Measurements from ENCODE around the gene TTYH2.

The TTYH2 gene

DNA sequence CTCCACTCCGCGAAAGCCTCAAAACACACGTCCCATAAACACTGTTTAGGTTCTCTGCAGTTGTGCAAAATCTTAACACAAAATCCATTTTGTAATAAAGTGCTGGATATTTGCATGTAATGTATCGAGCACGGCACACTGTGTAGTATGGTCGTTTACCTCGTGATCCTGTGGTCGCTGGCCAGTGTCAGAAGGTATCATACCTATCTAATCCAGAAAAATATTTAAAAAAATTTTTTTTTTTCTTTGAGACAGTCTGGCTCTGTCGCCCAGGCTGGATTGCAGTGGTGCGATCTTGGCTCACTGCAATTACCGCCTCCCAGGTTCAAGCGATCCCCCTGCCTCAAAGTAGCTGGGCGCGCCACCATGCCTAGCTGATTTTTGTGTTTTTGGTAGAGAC, 8.9 kb upstream of the TTYH2 start:
- Histone ChIP-seq H3K9ac (ENCODE audit: low read length) (peak overlapping the region; percentile 99), H3K4me1 (ENCODE audit: control insufficient read depth, insufficient read depth, low read length) (peaks cover 22% of the 10 kb centered on the region), H3K9me3 (ENCODE audit: control insufficient read depth, insufficient read depth, low read depth, low read length) (no peaks in the 10 kb centered on the region), H3K27ac (ENCODE audit: low read depth, low read length) (peak overlapping the region; percentile 94), H3K36me3 (ENCODE audit: control insufficient read depth, insufficient read depth, low read length) (peaks cover 54% of the 10 kb centered on the region), H3K4me3 (ENCODE audit: low read depth, low read length) (peak overlapping the region; percentile 82), H3K27me3 (ENCODE audit: control insufficient read depth, insufficient read depth, low read length) (peaks cover 22% of the 10 kb centered on the region)

DNA sequence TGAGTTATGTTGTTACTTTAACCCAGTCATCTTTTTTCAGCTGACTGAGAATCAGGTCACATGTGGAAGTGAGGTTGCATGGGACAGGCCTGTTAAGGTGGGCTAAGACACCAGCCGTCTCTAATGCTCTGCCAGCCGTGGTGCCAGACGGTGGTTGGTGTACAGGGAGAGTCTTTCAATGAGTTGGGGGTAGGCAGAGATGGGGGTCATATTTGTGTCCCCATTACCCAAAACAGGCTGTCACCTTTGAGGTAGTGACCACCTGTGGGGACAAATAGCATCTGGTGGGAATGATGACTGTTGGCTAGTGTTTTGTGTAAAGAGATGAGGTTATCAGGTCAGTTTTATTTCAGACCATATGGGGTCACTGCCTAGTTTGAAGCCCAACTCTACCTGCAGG, 8.1 kb upstream of the TTYH2 start:
- Histone ChIP-seq H3K36me3 (ENCODE audit: control insufficient read depth, insufficient read depth, low read length) (peaks cover 62% of the 10 kb centered on the region), H3K27ac (ENCODE audit: low read depth, low read length) (peak overlapping the region; percentile 94; the same call in 1 of the 2 replicates)

DNA sequence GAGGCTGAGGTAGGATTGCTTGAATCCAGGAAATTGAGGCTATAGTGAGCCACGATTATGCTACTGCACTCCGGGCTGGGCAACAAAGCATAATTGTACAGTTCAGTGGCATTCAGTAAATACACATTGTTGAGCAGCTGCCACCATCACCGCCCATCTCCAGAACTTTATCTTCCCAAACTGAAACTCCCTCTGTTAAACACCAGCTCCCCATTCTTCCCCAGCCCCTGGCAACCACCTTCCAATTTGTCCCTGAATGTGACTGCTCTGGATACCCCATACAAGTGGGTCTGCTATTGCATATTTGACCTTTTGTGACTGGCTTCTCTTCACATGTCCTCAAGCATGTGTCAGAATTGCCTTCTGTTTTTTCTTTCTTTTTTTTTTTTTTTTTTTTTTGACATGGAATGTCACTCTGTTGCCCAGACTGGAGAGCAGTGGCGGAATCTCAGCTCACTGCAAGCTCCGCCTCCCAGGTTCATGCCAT, 7.0 kb upstream of the TTYH2 start:
- H3K4me3 ChIP-seq (ENCODE audit: low read depth, low read length), result 0 out of 2 replicates have a peak overlapping the region, but pooled peaks have one; percentile 9
- H3K9ac ChIP-seq (ENCODE audit: low read length), result no peak overlapping the region
- H3K27ac ChIP-seq (ENCODE audit: low read depth, low read length), result no peak overlapping the region
- H3K9me3 ChIP-seq (ENCODE audit: control insufficient read depth, insufficient read depth, low read depth, low read length), result no peaks in the 10 kb centered on the region
- peaks cover 63% of the 10 kb centered on the region for H3K36me3 ChIP-seq (ENCODE audit: control insufficient read depth, insufficient read depth, low read length)
- H3K27me3 ChIP-seq (ENCODE audit: control insufficient read depth, insufficient read depth, low read length), result peaks cover 5% of the 10 kb centered on the region; the same call in 1 of the 2 replicates
- peaks cover 34% of the 10 kb centered on the region for H3K4me1 ChIP-seq (ENCODE audit: control insufficient read depth, insufficient read depth, low read length)

More for the DNA sequence above, 8.1 kb upstream of the TTYH2 start:
- peaks cover 23% of the 10 kb centered on the region for H3K4me1 ChIP-seq (ENCODE audit: control insufficient read depth, insufficient read depth, low read length)
- no peaks in the 10 kb centered on the region for H3K9me3 ChIP-seq (ENCODE audit: control insufficient read depth, insufficient read depth, low read depth, low read length)
- peak overlapping the region; percentile 82 for H3K4me3 ChIP-seq (ENCODE audit: low read depth, low read length)
- peaks cover 16% of the 10 kb centered on the region for H3K27me3 ChIP-seq (ENCODE audit: control insufficient read depth, insufficient read depth, low read length)
- H3K9ac ChIP-seq (ENCODE audit: low read length), result peak overlapping the region; percentile 99

DNA sequence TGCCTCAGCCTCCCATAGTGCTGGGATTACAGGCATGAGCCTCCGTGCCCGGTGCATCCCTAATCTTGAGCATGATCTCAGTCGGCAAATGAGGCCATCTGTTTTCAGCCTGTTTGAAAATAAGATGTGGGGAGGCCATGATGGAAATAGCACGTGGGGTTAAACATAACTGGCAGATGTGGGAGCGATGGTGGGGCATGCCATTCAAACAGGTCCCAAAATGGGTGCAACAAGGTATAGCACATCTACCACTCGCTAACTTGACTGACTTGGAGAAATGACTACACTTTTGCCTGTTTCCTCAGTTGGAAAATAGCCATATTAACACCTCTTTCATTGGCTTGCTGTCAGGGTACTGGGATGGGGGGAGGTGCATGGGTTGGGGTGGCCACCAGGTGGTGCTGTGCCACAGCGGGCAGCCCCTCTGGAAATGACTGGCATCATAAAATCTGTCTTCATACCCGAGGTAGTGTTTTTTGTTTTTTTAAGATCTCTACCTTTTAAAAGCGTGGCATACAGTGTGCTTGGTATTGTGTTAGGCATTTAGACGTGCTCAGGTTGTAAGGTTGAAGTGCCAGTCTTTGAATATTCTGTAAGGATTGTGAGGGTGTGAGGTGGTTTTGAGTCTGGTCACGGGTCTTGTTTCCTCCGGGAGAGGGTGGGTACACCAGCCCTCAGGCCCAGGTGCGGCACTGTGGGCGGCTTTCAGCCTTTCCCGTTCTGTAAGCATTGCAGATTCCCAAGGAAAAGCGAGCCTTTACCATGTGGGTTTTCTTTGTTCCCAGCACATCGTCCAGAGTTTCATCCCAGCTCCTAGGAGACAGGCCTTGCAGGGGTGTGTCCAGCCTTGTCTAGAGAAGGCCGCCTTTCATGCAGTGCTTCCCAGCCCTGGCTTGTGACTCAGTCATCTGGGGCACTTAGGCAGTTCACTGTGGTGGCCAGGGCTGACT, 2.9 kb upstream of the TTYH2 start:
- peak overlapping the region; percentile 44 for H3K9ac ChIP-seq (ENCODE audit: low read length)
- H3K9me3 ChIP-seq (ENCODE audit: control insufficient read depth, insufficient read depth, low read depth, low read length), result no peaks in the 10 kb centered on the region
- peaks cover 35% of the 10 kb centered on the region for H3K4me1 ChIP-seq (ENCODE audit: control insufficient read depth, insufficient read depth, low read length)
- peaks cover 35% of the 10 kb centered on the region for H3K27me3 ChIP-seq (ENCODE audit: control insufficient read depth, insufficient read depth, low read length)
- no peak overlapping the region; the same call in 1 of the 2 replicates for H3K27ac ChIP-seq (ENCODE audit: low read depth, low read length)
- H3K36me3 ChIP-seq (ENCODE audit: control insufficient read depth, insufficient read depth, low read length), result peaks cover 46% of the 10 kb centered on the region
- 0 out of 2 replicates have a peak overlapping the region, but pooled peaks have one; percentile 66 for H3K4me3 ChIP-seq (ENCODE audit: low read depth, low read length)

DNA sequence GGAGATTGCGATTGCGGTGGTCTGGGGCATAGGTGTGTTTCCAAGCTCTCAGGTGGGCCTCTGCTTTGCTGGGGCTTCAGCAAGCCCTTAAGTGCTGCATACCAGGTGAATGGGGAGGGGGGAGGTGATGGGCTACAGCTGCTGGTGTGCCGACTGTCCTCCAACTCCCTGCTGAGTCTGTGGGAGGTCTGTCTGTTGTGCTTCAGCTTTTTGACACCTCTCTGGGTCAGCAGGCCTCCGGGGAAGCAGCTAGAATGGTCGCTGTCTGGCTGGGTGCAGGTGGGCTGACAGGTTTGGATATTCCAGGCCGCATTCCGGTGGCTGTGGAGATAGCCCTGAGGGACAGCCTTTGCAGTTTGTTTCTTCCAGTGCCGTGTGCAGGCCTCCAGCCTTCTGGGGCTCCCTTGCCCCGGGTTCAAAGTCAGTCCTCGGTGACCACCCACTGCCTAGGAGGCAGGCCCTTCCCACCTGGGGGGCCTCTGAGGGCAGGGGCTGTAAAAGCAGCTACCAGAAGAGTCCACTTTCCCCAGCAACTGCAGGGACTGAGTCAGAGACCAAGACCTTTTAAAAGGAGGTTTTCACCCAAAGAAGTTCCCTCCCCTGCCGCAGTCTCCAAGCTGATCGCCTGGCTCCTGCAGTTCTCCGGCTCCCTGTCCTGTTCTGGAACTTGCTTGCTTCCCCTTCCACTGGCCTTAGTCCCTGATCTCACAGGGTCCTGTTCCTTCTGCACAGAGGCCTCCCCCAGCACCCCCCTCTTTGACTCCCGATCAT, 2.0 kb upstream of the TTYH2 start:
- H3K27me3 ChIP-seq (ENCODE audit: control insufficient read depth, insufficient read depth, low read length), result peaks cover 43% of the 10 kb centered on the region
- H3K9me3 ChIP-seq (ENCODE audit: control insufficient read depth, insufficient read depth, low read depth, low read length), result no peaks in the 10 kb centered on the region
- no peak overlapping the region; the same call in 1 of the 2 replicates for H3K27ac ChIP-seq (ENCODE audit: low read depth, low read length)
- peak overlapping the region; percentile 44 for H3K9ac ChIP-seq (ENCODE audit: low read length)
- H3K4me3 ChIP-seq (ENCODE audit: low read depth, low read length), result peak overlapping the region; percentile 66
- peaks cover 37% of the 10 kb centered on the region for H3K36me3 ChIP-seq (ENCODE audit: control insufficient read depth, insufficient read depth, low read length)
- peaks cover 33% of the 10 kb centered on the region for H3K4me1 ChIP-seq (ENCODE audit: control insufficient read depth, insufficient read depth, low read length)

DNA sequence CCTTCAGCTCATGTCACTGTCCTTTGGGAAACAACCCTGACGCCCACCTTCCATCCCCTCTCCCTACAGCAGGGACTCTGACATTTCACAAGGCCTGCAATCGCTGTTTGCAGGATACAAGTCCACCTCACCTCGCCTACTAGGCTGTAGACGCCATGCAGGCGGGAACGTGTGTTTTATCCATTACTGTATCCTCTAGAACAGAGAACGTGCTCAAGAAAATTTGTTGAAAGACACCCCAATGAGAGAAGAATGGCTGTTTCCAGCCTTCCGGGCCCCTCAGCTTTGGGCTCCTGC, 1.5 kb upstream of the TTYH2 start:
- H3K9ac ChIP-seq (ENCODE audit: low read length), result peak overlapping the region; percentile 44
- H3K9me3 ChIP-seq (ENCODE audit: control insufficient read depth, insufficient read depth, low read depth, low read length), result no peaks in the 10 kb centered on the region
- H3K27me3 ChIP-seq (ENCODE audit: control insufficient read depth, insufficient read depth, low read length), result peaks cover 46% of the 10 kb centered on the region
- H3K4me3 ChIP-seq (ENCODE audit: low read depth, low read length), result peak overlapping the region; percentile 66
- no peak overlapping the region for H3K27ac ChIP-seq (ENCODE audit: low read depth, low read length)
- peaks cover 33% of the 10 kb centered on the region for H3K4me1 ChIP-seq (ENCODE audit: control insufficient read depth, insufficient read depth, low read length)
- peaks cover 34% of the 10 kb centered on the region for H3K36me3 ChIP-seq (ENCODE audit: control insufficient read depth, insufficient read depth, low read length)

DNA sequence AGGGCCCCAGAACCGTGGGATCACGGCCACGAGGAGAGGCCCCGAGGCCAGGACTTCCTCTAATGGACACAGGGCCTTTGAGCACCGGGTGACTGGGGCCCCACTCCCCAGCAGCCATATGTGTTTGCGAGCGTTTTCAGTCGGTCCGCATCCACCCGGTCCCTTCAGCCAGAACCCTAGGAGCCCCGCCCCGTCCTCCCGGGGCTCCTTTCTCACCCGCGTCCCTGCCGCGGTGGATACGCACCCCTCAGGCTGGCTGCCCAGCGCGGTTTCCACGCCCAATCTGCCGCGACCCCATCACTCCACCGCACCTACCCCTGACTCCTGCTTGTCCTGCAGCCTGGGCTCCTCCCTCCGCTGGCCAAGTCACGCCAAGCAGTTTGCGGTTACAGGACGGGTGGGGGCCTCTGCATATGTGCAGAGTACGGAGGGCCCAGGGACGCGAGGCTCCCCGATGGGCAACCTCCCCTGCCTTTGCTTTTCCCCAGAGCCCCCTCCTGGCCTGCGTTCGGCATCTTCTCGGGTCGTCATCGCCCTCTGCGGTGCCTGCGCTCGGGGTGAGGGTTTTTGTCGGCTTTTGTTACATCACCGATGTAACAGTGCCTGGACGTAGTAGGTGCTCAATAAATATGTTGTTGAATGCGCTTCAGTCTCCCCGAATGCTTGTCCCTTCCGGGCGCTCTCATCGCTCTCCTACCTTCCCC, 1.0 kb upstream of the TTYH2 start:
- H3K27ac ChIP-seq (ENCODE audit: low read depth, low read length), result no peak overlapping the region
- peak overlapping the region; percentile 44 for H3K9ac ChIP-seq (ENCODE audit: low read length)
- H3K4me1 ChIP-seq (ENCODE audit: control insufficient read depth, insufficient read depth, low read length), result peaks cover 33% of the 10 kb centered on the region
- peaks cover 29% of the 10 kb centered on the region for H3K36me3 ChIP-seq (ENCODE audit: control insufficient read depth, insufficient read depth, low read length)
- H3K9me3 ChIP-seq (ENCODE audit: control insufficient read depth, insufficient read depth, low read depth, low read length), result no peaks in the 10 kb centered on the region
- peak overlapping the region; percentile 66 for H3K4me3 ChIP-seq (ENCODE audit: low read depth, low read length)
- peaks cover 46% of the 10 kb centered on the region for H3K27me3 ChIP-seq (ENCODE audit: control insufficient read depth, insufficient read depth, low read length)

DNA sequence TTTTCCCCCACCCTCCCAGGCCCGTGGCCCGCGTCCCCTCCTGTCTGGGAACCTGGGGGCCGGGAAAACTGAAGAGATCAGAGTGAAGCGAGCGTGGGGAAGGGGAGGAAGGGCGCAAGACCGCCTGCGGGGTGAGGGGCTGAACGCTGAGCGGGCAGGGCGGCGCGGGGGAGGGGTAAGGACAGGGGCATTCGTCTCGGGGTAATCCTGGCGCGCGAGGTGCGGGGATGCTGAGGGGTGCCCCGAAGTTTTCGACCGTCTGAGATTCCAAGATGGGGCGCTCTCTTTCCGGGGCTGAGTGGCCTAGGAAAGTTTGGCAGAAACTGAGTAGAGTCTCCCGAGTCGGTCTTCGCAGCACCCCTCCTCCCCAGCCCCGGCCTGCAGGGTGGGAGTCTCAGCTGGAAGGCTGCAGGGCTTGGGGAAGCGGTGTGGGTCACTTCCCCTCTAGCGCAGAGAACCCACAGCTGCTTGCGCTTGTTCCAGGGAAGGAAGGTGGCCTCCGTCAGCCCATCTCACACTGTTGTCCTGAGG, 555 bp downstream of the TTYH2 start:
- Histone ChIP-seq H3K27ac (ENCODE audit: low read depth, low read length) (no peak overlapping the region), H3K9ac (ENCODE audit: low read length) (no peak overlapping the region), H3K27me3 (ENCODE audit: control insufficient read depth, insufficient read depth, low read length) (peaks cover 46% of the 10 kb centered on the region), H3K4me1 (ENCODE audit: control insufficient read depth, insufficient read depth, low read length) (peaks cover 31% of the 10 kb centered on the region), H3K9me3 (ENCODE audit: control insufficient read depth, insufficient read depth, low read depth, low read length) (no peaks in the 10 kb centered on the region), H3K36me3 (ENCODE audit: control insufficient read depth, insufficient read depth, low read length) (peaks cover 14% of the 10 kb centered on the region), H3K4me3 (ENCODE audit: low read depth, low read length) (peak overlapping the region; percentile 66)

DNA sequence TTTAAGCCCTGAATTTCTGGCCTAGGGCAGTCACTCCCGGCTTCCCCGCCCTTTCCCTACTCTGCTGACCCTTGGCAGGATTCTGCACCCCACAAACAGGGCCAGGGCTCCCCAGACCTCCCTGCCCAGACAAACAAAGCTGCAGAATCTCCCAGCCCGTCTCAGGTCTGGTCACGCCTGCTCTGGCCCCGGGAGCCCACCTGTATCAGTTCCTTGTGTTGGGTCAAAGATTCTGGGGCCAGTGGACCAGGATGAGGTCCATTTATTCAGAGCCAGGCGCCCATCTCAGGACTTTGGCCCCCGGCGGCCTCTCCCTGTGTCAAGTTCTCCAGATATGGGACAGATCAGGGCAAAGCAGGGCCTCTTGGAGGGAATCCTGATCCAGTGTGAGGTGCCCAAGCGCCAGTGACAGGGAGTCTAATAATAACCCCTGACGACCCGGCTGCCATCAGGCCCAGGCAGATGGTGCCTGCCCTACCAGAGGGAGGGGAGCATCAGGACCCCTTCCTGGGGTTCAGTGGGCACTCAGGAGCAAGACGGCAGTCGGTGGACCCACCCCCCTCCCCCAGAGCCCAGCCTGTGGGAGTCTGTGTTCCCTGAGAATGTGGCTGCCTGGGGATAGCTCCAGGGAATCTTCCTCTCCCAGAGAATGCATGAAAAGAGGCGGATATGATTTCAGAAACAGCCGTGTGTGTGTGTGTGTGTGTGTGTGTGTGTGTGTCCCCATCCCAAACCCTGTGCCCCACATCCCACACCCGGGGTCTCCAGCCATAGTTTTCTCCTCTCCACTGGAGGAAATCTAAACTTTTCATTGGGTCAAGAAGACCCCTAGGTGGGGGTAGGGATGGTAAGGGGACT, 1.3 kb downstream of the TTYH2 start:
- Histone ChIP-seq H3K9me3 (ENCODE audit: control insufficient read depth, insufficient read depth, low read depth, low read length) (no peaks in the 10 kb centered on the region), H3K9ac (ENCODE audit: low read length) (no peak overlapping the region), H3K4me3 (ENCODE audit: low read depth, low read length) (peak overlapping the region; percentile 66), H3K27ac (ENCODE audit: low read depth, low read length) (no peak overlapping the region), H3K36me3 (ENCODE audit: control insufficient read depth, insufficient read depth, low read length) (peaks cover 6% of the 10 kb centered on the region), H3K27me3 (ENCODE audit: control insufficient read depth, insufficient read depth, low read length) (peaks cover 46% of the 10 kb centered on the region), H3K4me1 (ENCODE audit: control insufficient read depth, insufficient read depth, low read length) (peaks cover 29% of the 10 kb centered on the region)

DNA sequence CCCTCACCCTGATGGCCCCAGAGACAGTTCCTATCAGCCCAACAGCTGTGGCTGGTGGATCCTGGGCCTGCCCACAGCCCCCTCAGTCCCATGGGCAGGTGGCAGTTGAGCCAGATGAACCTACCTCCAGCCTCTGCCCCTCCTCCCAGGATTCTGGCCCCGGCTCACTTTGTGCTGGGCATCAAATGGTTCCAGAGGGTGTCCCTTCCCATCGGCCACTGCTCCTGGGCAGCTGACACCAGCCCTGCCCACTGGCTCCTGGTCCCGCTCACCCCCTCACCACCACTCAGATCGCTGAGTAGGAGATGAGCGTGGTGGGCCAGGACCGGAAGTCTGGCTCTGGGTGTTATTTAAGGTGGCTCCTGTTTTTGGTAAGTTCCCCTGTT, 2.0 kb downstream of the TTYH2 start:
- Histone ChIP-seq H3K4me3 (ENCODE audit: low read depth, low read length) (no peak overlapping the region), H3K27ac (ENCODE audit: low read depth, low read length) (no peak overlapping the region), H3K36me3 (ENCODE audit: control insufficient read depth, insufficient read depth, low read length) (no peaks in the 10 kb centered on the region), H3K27me3 (ENCODE audit: control insufficient read depth, insufficient read depth, low read length) (peaks cover 46% of the 10 kb centered on the region), H3K9me3 (ENCODE audit: control insufficient read depth, insufficient read depth, low read depth, low read length) (no peaks in the 10 kb centered on the region), H3K4me1 (ENCODE audit: control insufficient read depth, insufficient read depth, low read length) (peaks cover 26% of the 10 kb centered on the region), H3K9ac (ENCODE audit: low read length) (no peak overlapping the region)
